ENCODE results near the gene PLCH1.

PLCH1 gene

DNA sequence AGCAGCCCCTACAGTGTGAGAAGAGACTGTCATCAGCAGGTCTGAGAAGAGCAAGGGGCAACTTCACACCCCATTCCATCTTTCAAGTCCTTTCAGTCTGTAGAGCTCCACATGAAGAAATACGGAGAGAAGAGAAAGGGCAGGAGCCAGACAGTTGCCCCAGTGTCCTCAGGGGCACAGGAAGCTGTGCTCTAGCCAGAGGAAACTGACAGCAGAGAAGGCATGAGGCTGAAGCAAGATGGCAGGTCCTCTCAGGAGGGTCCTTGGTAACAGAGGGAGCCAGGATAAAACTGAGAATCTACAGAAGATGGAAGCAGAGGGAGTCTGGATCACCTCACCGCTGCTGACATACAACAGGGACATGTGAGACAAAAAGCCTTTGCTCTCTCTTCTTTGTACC is 47.3 kb downstream of the PLCH1 start:
- no peak for DNase-seq (ENCODE audit: low read depth)
- TF ChIP-seq, protein P1, sequence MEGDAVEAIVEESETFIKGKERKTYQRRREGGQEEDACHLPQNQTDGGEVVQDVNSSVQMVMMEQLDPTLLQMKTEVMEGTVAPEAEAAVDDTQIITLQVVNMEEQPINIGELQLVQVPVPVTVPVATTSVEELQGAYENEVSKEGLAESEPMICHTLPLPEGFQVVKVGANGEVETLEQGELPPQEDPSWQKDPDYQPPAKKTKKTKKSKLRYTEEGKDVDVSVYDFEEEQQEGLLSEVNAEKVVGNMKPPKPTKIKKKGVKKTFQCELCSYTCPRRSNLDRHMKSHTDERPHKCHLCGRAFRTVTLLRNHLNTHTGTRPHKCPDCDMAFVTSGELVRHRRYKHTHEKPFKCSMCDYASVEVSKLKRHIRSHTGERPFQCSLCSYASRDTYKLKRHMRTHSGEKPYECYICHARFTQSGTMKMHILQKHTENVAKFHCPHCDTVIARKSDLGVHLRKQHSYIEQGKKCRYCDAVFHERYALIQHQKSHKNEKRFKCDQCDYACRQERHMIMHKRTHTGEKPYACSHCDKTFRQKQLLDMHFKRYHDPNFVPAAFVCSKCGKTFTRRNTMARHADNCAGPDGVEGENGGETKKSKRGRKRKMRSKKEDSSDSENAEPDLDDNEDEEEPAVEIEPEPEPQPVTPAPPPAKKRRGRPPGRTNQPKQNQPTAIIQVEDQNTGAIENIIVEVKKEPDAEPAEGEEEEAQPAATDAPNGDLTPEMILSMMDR (IDR thresholded peaks at IDR 0.05; ENCODE audit: insufficient read depth, low read depth, low read length, missing control alignments): no peak
- no peak overlapping the region for H3K4me3 ChIP-seq (ENCODE audit: low read length)

DNA sequence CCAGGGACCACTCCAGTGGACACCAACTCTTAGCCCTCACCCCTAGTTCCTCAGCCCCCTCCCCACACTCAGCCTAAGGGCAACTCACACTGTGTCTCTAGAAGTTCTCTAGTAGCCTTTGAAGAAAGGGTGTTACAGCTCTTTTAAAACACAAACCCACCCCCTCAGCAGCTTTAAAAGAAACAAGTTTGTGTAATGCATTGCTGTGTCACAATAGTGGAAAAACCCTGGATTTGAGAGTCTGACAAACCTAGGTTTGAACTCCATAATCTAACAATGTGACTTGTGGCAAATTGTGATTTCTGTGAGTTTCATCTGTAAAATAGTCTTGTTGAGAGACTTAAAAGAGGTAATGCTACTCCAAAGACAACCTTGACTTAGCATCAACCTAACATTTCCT is 54.0 kb downstream of the PLCH1 start:
- peak; percentile 5 for DNase-seq (ENCODE audit: low read depth)
- TF ChIP-seq, protein P1 (IDR thresholded peaks at IDR 0.05; ENCODE audit: insufficient read depth, low read depth, low read length, missing control alignments): no peak
- H3K4me3 ChIP-seq (ENCODE audit: low read length): no peak overlapping the region

DNA sequence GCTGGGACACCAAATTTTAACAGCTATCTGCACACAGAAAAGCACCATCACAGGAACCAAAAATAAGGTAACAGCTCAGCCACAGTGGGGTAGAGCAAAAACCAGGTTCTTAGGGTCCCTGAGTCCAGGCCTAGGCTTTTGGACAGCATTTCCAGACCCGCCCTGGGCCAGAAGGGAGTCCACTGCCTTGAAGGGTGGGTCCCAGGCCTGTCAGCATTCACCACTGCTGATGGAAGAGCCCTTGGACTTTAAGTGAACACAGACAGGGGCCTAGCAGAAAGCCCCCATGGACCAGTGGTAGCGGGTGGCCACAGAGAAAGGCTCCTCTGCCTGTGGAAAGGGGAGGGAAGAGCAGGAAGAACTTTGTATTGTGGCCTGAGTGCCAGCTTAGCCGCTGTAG is 56.4 kb downstream of the PLCH1 start:
- TF ChIP-seq, protein P1 (IDR thresholded peaks at IDR 0.05; ENCODE audit: insufficient read depth, low read depth, low read length, missing control alignments): no peak
- DNase-seq (ENCODE audit: low read depth): no peak
- no peak overlapping the region for H3K4me3 ChIP-seq (ENCODE audit: low read length)

DNA sequence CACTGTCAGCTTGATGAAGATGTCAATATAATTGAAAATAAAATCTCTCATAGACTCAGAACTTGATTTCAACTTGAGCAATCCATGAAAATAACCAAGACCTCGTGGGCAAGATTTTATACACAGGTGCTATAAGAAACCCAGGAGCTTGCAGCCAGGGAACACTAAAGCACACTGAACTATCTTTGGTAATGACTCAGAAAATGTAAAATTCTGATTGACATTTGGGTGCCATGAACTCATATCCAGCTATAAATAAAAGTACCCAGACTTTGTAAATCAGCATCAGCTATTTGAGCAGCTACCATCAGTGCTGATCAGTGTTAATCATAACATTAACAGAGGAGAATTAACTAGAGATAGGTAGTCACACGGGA is 61.5 kb downstream of the PLCH1 start:
- H3K4me3 ChIP-seq (ENCODE audit: low read length): no peak overlapping the region
- TF ChIP-seq, protein P1 (IDR thresholded peaks at IDR 0.05; ENCODE audit: insufficient read depth, low read depth, low read length, missing control alignments): no peak
- no peak for DNase-seq (ENCODE audit: low read depth)

DNA sequence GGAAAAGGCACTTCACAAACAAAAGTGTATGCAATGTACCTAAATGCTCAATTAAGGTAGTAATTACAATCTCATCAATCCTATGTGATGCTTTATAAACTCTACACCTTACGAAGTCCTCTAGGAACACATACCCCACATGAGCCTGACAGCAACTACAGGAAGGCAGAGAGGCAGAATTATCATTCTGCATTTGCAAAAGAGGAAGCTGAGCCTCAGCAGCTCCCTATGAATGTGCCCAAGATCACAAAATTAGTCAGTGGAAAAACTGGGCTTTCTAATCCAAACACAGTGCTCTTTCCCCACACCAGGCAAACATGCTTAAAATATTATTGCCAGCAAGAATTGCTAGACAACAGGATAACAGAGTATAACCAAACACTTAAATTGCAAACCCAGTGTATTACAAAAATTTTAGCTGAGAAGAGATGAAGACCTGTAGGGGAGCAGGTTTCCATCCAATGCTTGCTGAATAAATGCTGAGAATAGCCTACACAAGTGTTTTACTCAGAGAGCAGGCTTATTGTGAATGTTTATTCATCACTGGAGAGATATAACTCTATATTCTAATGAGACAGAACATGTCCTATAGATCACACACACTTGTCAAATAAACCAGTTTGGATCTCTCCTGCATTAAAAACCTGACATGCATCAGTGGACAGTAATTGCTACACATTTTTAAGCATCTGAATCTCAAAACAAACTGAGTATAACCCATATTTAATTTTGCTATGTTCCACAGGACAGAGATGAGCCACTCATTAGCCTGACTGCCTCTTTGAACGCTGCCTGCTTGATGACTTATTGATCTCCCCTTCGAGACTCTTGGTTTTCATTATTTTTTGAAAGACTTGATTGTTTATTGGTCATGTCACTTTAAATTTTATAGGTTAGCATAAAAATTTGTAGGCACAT is 62.2 kb downstream of the PLCH1 start:
- TF ChIP-seq, protein P1 (IDR thresholded peaks at IDR 0.05; ENCODE audit: insufficient read depth, low read depth, low read length, missing control alignments): no peak
- DNase-seq (ENCODE audit: low read depth): no peak
- H3K4me3 ChIP-seq (ENCODE audit: low read length): no peak overlapping the region

DNA sequence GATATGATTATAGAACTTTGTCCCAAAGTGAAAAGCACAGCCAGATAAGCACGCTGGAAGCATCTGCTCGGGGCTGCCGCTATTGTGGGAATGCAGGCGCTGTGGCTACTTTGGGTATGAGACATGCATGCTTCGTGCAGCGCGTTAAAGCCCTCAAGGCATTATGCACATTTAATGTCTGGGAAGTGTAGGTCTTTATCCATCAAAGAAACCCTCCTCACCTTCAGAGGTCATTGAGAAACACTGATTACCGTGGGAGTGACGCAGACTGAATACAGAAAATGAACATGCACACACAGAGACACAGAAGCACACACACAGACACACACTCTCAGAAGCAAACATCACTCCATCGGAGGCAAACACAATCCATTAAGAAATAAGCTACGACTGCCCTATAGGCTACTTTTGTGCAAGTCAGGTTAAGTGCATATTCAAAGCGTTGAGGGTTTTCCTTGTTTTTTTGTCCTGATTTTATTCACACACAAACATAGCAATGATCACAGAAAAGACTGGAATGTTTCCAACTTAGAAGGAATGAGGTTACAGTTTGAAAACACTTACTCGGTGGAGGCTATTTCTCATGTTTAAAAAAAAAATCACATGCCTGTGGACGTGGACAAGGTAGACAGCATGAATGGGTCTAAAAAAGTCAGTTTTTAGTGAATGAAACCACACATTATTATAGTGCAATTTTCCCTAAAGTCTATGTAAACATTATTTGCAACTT is 68.5 kb downstream of the PLCH1 start:
- no peak overlapping the region for H3K4me3 ChIP-seq (ENCODE audit: low read length)
- peak; percentile 68 for DNase-seq (ENCODE audit: low read depth)

More for the DNA sequence above, 68.5 kb downstream of the PLCH1 start:
- TF ChIP-seq, protein P1 (IDR thresholded peaks at IDR 0.05; ENCODE audit: insufficient read depth, low read depth, low read length, missing control alignments): no peak

All from epithelial cell of esophagus (primary cell).